GM19193 (cell line): Measurements from ENCODE around the gene GRHL1.

ENCODE experiments used
- POLR2A ChIP-seq: IDR thresholded peaks from 4 replicates; pipeline ENCODE4 v1.6.1; 2011; ENCODE audit not compliant: insufficient read depth, insufficient read length; ENCODE audit errors: extremely low read depth

GRHL1 gene

DNA sequence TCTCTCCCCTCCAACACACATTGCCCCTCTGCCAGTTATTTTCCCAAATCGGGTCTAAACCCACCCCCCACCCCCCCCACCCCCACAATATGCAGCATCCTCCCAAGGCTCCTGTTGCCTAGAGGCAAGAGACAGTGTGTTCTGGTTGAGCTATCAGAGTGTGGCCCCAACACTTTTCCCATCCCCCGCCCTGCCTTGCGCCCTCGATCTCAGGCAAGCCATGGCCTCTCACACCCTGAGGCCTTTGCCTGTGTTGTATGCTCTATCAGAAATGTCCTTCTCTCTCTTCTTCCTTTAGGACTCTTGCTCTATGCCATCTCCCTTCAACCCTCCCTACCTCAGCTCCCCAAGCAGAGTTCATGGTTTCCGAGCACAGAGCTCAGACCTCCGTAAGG is 9.5 kb upstream of the GRHL1 start:
- TF ChIP-seq POLR2A = no peak

DNA sequence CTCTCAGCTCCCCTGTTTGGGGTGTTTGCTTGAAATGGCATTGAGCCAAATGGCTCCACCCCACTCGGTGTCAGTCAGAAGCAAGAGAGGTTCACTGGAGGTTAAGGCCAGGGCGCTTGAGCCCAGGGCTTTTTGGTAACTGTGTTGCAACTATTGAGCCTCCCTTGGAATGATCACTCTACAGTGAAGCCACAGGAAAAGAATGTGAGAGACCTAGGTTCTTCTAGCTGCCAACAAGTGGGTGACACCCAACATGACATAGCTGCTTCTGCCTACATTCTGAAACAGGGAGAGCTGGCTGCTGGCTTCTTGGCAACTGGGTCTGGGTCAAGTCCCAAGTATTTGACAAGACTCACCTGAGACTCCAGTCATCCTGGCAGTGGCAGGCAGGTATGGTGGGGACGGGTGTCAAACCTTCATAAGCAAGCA is 7.1 kb upstream of the GRHL1 start:
- TF ChIP-seq POLR2A = no peak

DNA sequence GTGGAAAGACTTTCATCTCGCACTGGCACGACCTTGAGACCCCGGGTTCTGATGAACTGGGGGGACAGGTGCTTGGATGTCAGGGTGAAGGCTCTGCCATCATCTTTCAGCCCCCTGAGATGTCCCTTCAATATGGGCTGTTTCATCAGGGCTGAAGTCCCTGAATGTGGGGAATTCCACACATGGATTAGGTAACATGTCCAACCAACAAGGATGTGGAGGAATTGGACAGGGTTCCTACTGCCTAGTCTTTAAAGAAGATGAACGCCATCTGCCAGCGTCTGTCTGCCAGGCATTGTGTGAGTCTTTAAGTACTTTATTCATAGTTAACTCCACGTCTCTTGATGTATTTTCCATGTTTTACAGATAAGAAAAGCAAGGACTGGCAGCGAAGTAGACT is 5.9 kb upstream of the GRHL1 start:
- TF ChIP-seq POLR2A = no peak

DNA sequence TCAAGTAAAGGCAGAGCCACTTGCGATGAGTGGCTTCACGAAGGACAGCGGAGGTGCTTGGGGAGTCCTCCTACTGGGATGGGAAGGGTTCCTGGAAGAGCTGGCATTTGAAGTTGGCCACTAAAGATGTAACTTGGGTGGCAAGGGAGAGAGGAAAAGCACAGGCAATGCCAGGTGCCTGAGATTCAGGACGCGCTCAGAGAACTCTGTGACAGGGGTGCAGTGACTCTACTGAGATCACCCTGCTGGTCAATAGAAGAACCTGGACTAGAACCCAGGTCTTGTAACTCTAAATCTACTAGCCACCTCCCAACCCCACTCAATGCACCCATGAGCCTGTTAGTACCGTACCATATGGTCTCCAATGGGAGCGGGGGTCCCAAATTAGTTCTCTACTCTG is 5.4 kb upstream of the GRHL1 start:
- TF ChIP-seq POLR2A = no peak

DNA sequence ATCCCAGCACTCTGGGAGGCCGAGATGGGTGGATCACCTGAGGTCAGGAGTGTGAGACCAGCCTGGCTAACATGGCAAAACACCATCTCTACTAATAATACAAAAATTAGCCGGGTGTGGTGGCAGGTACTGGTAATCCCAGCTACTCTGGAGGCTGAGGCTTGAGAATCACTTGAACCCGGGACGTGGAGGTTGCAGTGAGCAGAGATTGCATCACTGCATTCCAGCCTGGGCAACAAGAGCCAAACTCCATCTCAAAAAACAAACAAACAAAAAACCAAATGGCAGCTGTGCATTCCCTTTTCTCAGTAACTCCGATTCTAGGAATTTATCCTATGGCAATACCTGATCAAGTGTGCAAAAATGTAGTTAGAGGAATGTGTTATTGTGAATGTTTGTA is 4.7 kb upstream of the GRHL1 start:
- no peak for TF ChIP-seq POLR2A

DNA sequence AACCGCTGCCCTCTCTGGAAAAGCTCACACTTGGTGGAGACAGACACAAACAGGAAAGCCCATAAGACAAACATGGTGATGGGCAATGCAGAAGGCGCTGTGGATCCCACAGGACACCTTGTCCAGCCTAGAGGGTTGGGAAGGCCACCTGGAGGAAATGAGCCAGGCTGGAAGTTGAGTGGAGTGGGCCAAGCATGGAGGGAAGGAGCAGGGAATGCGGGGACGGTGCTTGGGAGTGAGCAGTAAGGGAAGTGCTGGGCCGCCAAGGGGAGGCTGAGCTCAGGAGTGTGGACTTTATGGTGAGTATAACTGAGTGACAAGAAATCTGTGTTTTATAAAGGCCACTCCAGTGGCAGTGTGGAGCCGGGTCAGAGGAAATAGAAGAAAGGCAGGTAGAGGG is 2.8 kb upstream of the GRHL1 start:
- TF ChIP-seq POLR2A = no peak

DNA sequence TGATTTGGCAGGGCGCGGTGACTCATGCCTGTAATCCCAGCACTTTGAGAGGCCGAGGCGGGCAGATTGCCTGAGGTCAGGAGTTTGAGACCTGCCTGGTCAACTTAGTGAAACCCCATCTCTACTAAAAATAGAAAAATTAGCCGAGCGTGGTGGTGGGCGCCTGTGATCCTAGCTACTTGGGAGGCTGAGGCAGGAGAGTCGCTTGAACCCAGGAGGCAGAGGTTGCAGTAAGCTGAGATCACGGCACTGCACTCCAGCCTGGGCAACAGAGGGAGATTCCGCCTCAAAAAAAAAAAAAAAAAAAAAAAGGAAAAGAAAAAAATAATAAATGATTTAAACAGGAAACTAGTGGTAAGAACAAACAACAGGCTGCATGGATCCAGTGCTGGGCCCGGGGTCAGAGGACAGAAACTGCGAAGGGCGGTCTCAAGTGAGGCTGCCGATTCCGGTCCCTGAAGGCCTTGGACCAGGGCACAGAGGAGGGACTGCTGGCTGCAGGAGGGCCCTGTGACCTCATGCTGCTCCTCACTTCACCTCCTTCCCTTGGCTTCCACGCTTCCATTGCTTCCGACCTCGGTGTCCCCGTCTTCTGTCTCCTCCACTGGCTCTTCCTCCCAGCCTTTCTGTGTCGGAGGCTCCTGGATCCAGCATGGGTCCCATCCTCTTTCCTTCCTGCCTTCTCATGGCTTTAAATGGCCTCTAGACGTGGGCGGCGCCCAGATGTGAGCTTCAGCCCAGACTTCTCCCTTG is 2.1 kb upstream of the GRHL1 start:
- no peak for TF ChIP-seq POLR2A

DNA sequence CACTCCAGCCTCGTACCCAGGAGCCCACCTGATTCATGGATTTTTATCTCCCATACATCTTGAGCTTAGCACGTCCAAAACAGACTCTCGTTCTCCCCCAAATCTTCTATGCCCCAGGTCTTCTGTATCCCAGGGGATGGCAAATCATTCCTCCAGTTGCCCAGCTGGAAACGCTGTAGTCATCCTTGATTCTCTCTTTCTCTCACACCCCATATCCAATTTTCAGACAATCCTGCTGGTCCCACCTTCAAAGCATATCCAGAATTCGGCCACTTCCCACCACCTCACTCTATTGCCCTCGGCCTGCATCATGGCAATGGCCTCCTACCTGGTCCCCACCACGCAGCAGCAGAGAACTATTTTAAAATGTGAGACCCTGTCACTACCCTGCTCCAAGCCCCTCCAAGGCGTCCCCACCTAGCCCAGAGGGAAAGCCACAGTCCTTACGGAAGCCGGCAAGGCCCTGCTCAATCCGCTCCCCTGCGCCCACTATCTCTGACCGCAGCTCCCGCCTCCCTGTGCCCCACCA is 1.4 kb upstream of the GRHL1 start:
- no peak for TF ChIP-seq POLR2A

DNA sequence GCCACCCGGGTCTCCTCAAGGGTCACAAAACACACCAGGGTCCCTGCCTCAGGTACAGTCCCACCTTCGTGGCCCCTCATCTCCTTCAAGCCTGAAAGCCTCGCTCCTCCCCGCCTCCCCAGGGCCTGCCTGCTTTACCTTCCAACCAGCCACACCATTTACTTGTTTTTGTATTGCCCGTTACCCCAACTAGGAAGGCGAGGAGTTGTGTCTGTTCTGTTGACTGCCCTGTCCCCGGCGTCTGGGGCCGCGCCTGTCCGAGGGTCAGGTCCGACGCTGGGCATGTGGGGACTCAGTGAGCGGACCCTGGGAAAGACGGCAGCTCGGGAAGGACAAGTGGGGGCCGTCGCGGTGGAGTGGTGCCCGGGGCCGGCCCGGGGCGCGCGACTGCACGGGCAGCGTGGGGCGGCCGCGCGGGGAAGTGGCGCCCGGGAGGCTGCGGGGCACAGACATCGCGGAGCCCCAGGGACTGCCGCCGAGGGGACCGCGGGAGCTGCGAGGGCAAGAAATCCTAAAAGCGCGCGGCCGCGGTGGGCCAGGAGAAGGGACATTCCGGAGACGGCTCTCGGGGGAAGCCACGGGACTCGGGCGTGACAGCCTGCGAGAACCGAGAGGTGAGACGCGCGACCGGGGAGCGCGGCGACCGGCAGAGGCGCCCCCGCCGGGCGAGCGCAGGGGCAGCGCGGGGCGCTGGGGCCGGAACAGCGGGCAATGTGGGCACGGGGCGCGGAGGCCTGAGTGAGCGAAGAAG is 797 bp upstream of the GRHL1 start:
- no peak for TF ChIP-seq POLR2A

DNA sequence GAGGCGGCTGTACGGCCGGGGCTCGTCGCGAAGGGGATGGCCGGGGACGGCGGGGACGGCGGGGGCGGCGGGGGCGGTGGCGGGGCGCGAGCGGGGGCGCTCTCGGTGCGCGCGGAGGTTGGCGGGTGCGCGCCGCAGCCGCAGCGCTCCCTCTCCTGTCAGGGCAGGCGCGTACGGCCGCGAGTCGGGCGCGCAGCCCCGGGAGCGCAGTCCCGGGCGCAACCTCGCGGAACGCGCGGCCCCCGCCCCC is 296 bp upstream of the GRHL1 start:
- TF ChIP-seq POLR2A = no peak

DNA sequence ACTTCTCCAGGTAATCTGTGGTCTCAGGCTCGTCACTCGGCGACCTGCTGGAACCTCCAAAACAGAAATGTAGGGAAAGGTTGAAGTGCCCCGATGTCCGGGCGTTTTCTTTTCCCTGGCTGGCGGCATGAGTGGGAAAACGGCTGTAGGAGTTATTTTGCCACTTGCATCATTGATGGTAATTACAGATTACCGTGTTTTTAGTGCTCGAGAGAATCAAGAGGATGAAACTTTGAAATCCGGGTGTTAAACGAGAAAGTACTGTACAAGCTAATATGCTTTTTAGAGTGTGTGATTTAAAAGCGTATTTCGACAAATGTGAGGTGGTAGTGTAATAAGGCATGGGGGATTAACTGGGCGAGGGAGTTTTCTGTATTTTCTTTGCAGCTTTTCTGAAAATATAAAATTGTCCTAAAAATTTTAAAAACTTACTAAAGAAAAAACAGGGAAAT is 819 bp downstream of the GRHL1 start:
- TF ChIP-seq POLR2A = no peak

DNA sequence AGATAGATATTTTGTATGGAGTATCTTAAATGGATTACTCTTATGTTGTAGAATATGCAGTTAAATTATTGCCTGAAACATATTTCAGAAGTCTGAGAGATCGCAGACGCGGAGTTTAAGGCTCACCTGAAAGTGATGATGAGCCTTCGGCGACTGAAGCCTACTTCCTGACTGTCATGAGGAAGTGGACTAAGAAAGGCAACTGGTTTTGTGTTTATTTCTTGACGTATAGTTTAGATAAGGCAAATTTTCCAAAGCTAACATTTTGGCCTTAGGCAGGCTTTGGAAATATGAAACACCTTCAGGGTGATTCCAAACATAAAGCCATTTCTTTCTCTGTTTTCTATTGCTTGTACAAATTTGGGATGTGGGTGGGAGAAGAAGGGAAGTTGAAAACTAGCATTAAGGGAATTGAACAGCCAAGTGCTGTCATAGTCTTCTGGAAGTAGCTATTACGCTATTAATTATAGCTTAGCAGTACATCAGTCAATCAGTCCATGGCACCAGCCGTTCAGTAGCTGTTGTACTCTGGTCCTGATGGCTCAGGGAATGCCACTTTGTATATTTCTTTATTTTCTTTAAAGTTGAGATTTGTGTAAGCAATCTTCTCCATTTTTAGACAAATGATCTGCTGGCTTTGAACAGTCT is 1.5 kb downstream of the GRHL1 start:
- no peak for TF ChIP-seq POLR2A

DNA sequence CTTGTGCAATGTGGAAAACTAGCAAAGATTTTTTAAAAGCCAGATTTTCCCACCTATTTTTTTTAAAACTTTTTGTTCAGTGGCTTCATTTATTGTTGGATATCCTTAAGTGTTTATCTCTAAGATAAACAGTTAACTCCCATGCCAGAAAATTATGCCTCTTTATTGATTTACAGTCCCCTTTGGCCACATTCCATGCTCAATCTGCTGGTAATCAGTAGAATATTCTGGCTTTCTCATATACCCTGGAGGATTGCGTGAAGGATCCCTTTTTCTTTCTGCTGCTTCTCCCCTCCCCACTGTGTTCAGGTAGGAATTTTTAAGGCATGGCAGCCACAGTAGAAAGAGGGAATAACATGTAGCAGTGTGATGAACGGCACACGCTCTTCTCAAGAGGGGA is 2.6 kb downstream of the GRHL1 start:
- TF ChIP-seq POLR2A = no peak

DNA sequence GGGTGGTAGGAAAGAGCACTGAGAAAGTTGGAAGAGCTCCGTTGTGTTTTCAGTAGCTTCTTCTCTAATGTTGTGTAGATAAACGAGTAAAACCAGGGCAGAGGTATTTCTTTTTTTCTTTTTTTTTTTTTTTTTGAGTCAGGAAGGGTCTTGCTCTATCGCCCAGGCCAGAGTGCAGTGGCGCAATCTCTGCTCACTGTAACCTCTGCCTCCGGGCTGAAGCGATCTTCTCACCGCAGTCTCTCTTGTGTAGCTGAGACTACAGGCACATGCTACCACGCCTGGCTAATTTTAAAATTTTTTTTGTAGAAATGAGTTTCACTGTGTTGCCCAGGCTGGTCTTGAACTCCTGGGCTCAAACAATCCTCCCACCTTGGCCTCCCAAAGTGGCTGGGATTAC is 6.6 kb downstream of the GRHL1 start:
- no peak for TF ChIP-seq POLR2A

DNA sequence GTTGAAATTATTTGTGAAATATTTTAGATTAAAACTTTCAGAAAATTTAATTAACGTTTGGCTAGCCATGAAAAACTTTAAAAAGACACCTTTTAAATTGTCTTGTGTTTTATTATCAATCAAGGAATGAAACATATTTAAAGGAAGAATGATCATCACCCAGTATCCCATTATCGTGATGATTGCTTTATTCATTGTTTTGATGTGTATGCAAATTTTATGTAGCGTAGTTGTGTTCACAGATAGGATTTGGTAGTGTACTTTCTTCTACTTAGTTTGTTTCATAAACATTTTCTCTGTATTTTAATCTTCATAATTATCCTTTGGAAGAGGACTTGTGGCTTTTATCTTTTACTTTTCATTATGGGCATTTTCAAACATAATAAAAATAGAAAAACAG is 7.8 kb downstream of the GRHL1 start:
- TF ChIP-seq POLR2A = no peak

DNA sequence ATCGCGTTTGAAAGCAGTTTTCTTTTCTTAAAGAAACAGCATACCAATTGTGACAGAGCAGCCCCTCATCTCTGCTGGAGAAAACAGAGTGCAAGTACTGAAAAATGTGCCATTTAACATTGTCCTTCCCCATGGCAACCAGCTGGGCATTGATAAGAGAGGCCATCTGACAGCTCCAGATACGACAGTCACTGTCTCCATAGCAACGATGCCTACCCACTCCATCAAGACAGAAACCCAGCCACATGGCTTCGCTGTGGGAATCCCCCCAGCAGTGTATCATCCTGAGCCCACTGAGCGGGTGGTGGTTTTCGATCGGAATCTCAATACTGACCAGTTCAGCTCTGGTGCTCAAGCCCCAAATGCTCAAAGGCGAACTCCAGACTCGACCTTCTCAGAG is 9.5 kb downstream of the GRHL1 start:
- no peak for TF ChIP-seq POLR2A
